ENCODE data around the gene MROH2A. TPM values are rescaled to one million over a fixed set of nuclear protein-coding genes. Genes with fewer than 3 reads are reported as not detected.

MROH2A gene
- total and polyA plus RNA-seq, 4 donors, result 0.80 TPM; not detected in 3

DNA sequence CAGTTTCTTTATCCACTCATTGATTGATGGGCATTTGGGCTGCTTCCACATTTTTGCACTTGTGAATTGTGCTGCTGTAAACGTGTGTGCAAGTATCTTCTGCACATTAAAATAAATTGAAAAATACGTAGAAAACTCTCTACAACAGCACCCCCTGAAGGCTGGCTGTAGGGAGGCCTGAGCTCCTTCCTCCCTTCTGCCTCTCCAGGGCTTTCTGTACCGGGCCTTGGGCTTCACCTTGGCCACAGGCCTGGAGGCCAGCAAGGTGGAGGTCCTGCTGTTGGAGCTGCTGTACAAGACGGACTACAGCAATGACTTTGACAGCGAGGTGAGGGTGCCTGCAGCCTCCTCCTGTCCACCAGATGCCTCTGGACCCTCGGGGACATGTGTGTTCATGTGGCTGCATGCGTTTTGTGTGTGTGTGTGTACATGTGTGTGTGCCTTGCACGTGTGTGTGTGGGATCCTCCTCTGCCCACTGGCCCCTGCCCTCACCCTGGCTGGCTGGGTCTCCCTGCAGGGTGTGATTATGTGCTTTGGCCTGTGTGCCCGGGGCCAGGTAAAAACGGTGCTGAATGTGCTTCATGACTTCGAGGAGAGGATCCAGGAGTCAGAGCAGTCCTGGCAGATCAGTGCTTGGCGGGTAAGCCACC is 29.2 kb downstream of the MROH2A start:
- DNase-seq, result no peak
- H3K9me3 ChIP-seq (ENCODE audit: control insufficient read depth in 4 of 4, insufficient read depth in 3 of 4, low read length in 3 of 4), result peaks cover 0 to 2% (median 0%) of the 10 kb centered on the region in 4 donors
- no peaks in the 10 kb centered on the region for H3K27me3 ChIP-seq (ENCODE audit: control insufficient read depth in 3 of 3, insufficient read depth in 3 of 3, low read length in 2 of 3)
- 73 to 77% methylated on average over 12 of the region's 12 CpGs for whole genome bisulfite sequencing, 2 donors
- H3K27ac ChIP-seq (ENCODE audit: low read depth in 1 of 2, low read length in 1 of 2), result no peak overlapping the region
- no peak overlapping the region for H3K9ac ChIP-seq (ENCODE audit: insufficient read depth in 1 of 2, low read length in 2 of 2)
- no peaks in the 10 kb centered on the region for H3K4me1 ChIP-seq (ENCODE audit: control insufficient read depth in 5 of 5, insufficient read depth in 5 of 5, low read length in 5 of 5)
- ATAC-seq (ENCODE audit: insufficient read depth, low FRiP score), result no peak
- TF ChIP-seq, protein P1, sequence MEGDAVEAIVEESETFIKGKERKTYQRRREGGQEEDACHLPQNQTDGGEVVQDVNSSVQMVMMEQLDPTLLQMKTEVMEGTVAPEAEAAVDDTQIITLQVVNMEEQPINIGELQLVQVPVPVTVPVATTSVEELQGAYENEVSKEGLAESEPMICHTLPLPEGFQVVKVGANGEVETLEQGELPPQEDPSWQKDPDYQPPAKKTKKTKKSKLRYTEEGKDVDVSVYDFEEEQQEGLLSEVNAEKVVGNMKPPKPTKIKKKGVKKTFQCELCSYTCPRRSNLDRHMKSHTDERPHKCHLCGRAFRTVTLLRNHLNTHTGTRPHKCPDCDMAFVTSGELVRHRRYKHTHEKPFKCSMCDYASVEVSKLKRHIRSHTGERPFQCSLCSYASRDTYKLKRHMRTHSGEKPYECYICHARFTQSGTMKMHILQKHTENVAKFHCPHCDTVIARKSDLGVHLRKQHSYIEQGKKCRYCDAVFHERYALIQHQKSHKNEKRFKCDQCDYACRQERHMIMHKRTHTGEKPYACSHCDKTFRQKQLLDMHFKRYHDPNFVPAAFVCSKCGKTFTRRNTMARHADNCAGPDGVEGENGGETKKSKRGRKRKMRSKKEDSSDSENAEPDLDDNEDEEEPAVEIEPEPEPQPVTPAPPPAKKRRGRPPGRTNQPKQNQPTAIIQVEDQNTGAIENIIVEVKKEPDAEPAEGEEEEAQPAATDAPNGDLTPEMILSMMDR (IDR thresholded peaks at IDR 0.05; ENCODE audit: control extremely low read depth, extremely low read depth), result no peak
- H3K36me3 ChIP-seq (ENCODE audit: control insufficient read depth in 4 of 4, insufficient read depth in 4 of 4, low read length in 4 of 4), result no peaks in the 10 kb centered on the region
- H3K4me3 ChIP-seq, result no peak overlapping the region

DNA sequence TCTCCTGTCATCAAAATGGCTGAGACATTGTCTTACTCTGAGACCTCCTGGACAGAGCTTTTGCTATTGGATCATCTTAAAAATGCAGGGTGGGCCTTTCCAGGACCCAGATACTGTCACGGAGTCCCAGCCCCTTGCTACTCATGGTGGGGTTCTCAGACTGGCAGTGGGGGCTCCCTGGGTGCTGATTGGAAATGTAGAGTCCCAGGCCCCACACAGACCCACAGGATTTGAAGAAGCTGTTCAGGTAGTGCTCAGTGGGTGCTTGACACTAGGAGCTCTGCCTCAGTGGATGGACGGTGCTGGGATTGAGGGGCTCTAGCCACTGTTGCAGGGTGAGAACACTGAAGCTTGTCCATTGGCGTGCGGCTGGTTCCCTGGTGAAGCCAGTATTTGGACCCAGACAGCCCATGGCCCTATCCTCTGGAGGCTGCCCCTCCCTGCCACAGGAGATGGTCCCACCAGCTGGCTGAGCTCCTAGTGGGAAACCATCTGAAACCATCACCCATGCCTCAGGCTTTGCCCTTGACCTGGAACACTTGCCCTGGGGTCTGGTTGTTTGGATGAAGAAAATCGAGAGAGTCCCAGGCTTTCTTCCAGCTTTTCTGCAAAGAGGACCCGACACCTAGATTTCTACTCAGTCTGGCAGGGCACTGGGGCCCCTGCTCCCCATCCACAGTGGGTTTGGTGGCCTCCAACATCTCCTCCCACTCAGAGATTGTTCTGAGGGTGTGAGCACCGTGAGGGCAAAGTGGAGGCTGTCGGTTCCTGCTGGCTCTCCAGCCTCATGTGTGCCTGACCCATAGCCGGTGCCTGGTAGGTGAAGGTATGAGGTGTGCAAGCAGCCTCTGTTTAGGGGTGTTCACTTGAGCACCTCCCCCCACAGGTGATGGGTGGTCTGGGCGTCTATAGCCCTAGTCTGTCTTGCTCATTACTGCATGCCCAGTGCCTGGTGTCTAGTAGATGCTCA is 30.1 kb downstream of the MROH2A start:
- H3K27ac ChIP-seq (ENCODE audit: low read depth in 1 of 2, low read length in 1 of 2), result no peak overlapping the region
- H3K4me3 ChIP-seq, result no peak overlapping the region
- WGBS, 2 donors, result 80 to 84% methylated on average over 10 of the region's 10 CpGs
- H3K4me1 ChIP-seq (ENCODE audit: control insufficient read depth in 5 of 5, insufficient read depth in 5 of 5, low read length in 5 of 5), result no peaks in the 10 kb centered on the region
- peaks cover 0 to 2% (median 0%) of the 10 kb centered on the region in 4 donors for H3K9me3 ChIP-seq (ENCODE audit: control insufficient read depth in 4 of 4, insufficient read depth in 3 of 4, low read length in 3 of 4)
- no peak for ATAC-seq (ENCODE audit: insufficient read depth, low FRiP score)
- no peak overlapping the region for H3K9ac ChIP-seq (ENCODE audit: insufficient read depth in 1 of 2, low read length in 2 of 2)
- TF ChIP-seq, protein P1 (IDR thresholded peaks at IDR 0.05; ENCODE audit: control extremely low read depth, extremely low read depth), result no peak
- no peaks in the 10 kb centered on the region for H3K36me3 ChIP-seq (ENCODE audit: control insufficient read depth in 4 of 4, insufficient read depth in 4 of 4, low read length in 4 of 4)
- no peaks in the 10 kb centered on the region for H3K27me3 ChIP-seq (ENCODE audit: control insufficient read depth in 3 of 3, insufficient read depth in 3 of 3, low read length in 2 of 3)
- DNase-seq, result no peak

DNA sequence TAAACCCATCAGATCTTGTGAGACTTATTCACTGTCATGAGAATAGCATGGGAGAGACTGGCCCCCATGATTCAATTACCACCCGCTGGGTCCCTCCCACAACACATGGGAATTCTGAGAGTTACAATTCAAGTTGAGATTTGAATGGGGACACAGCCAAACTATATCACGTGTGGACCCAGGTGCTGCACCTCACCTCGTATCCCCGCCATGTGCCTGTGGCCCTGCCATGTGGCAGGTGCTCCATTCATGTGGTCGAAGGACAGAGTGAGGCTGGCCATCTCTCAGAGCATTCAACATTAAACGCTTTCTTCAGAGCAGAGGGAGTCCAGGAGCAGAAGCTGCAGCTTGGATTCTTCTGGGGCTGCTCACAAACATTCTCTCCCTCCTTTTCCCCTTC is 32.3 kb downstream of the MROH2A start:
- no peaks in the 10 kb centered on the region for H3K36me3 ChIP-seq (ENCODE audit: control insufficient read depth in 4 of 4, insufficient read depth in 4 of 4, low read length in 4 of 4)
- no peaks in the 10 kb centered on the region for H3K27me3 ChIP-seq (ENCODE audit: control insufficient read depth in 3 of 3, insufficient read depth in 3 of 3, low read length in 2 of 3)
- H3K4me1 ChIP-seq (ENCODE audit: control insufficient read depth in 5 of 5, insufficient read depth in 5 of 5, low read length in 5 of 5), result no peaks in the 10 kb centered on the region
- no peak overlapping the region for H3K9ac ChIP-seq (ENCODE audit: insufficient read depth in 1 of 2, low read length in 2 of 2)
- TF ChIP-seq, protein P1 (IDR thresholded peaks at IDR 0.05; ENCODE audit: control extremely low read depth, extremely low read depth), result no peak
- H3K4me3 ChIP-seq, result no peak overlapping the region
- no peak overlapping the region for H3K27ac ChIP-seq (ENCODE audit: low read depth in 1 of 2, low read length in 1 of 2)
- ATAC-seq (ENCODE audit: insufficient read depth, low FRiP score), result no peak
- 91 to 92% methylated on average over 6 of the region's 6 CpGs for WGBS, 2 donors
- H3K9me3 ChIP-seq (ENCODE audit: control insufficient read depth in 4 of 4, insufficient read depth in 3 of 4, low read length in 3 of 4), result peaks cover 0 to 2% (median 0%) of the 10 kb centered on the region in 4 donors
- no peak for DNase-seq
